OCI-LY7 (cell line): ENCODE measurements around the gene SH2D7. TPM values are rescaled to one million over a fixed set of nuclear protein-coding genes. Genes with fewer than 3 reads are reported as not detected.

Experiments used
- BruUV-seq: library from RNA; stranded (reverse); fragments of 400-500 nt; replicated peaks from 2 replicates; lab custom pipeline; 2021; lab: Mats Ljungman, UMichigan
- CTCF ChIA-PET: fragments of 300-600 bp; sonication (Branson Sonifier 250); formaldehyde crosslinking; loops from one replicate; lab custom pipeline; 2022; ENCODE audit warnings: antibody characterized with exemption; ENCODE audit not compliant: unreplicated experiment; lab: Charles Lee
- POLR2A ChIA-PET: fragments of 300-600 bp; sonication (Branson Sonifier 250); formaldehyde crosslinking; loops from one replicate; lab custom pipeline; 2022; ENCODE audit warnings: antibody characterized with exemption; lab: Charles Lee
- DNase-seq: peaks from one replicate; pipeline ENCODE4 v3.0.0-alpha.2; 2015; ENCODE audit warnings: low spot score
- H2AFZ ChIP-seq: fragments of 200-600 bp; sonication (generic), shearing (Covaris generic); 2 replicates; pipeline ENCODE4 v1.6.1; 2014; ENCODE audit warnings: mild to moderate bottlenecking, antibody characterized with exemption, low read length, moderate library complexity
- H3K27ac ChIP-seq: fragments of 200-600 bp; sonication (generic); 2 replicates; pipeline ENCODE4 v1.5.1; 2014; ENCODE audit warnings: mixed run types, low read depth, mild to moderate bottlenecking, moderate library complexity, low read length, inconsistent platforms; ENCODE audit not compliant: poor library complexity, severe bottlenecking
- H3K36me3 ChIP-seq: fragments of 200-600 bp; sonication (generic); 2 replicates; pipeline ENCODE4 v1.6.1; 2014; ENCODE audit warnings: mild to moderate bottlenecking, antibody characterized with exemption, low read length, moderate library complexity, mixed read lengths; ENCODE audit not compliant: insufficient read depth
- H3K4me1 ChIP-seq: fragments of 200-600 bp; sonication (generic); 2 replicates; pipeline ENCODE4 v1.5.1; 2014; ENCODE audit warnings: mild to moderate bottlenecking, low read length; ENCODE audit not compliant: insufficient read depth, poor library complexity, severe bottlenecking
- H3K4me2 ChIP-seq: fragments of 200-600 bp; sonication (generic); 2 replicates; pipeline ENCODE4 v1.6.1; 2014; ENCODE audit warnings: mild to moderate bottlenecking, low read length
- H3K4me3 ChIP-seq: fragments of 200-600 bp; sonication (generic); 2 replicates; pipeline ENCODE4 v1.5.1; 2014; ENCODE audit warnings: mild to moderate bottlenecking, low read depth, low read length; ENCODE audit not compliant: poor library complexity, severe bottlenecking
- H3K79me2 ChIP-seq: fragments of 200-600 bp; sonication (generic); 2 replicates; pipeline ENCODE4 v1.6.1; 2016; ENCODE audit warnings: low read depth, mild to moderate bottlenecking, low read length, moderate library complexity, mixed read lengths; ENCODE audit not compliant: insufficient read depth
- H3K9me2 ChIP-seq: fragments of 200-600 bp; sonication (generic); 2 replicates; pipeline ENCODE4 v1.6.1; 2016; ENCODE audit warnings: mild to moderate bottlenecking, low read length, mixed read lengths; ENCODE audit not compliant: insufficient read depth
- H3K9me3 ChIP-seq: fragments of 200-600 bp; sonication (generic); 2 replicates; pipeline ENCODE4 v1.6.1; 2014; ENCODE audit warnings: mild to moderate bottlenecking, mixed run types, low read length, mixed read lengths
- H4K20me1 ChIP-seq: fragments of 200-600 bp; sonication (generic); 2 replicates; pipeline ENCODE4 v1.6.1; 2014; ENCODE audit warnings: mild to moderate bottlenecking, antibody characterized with exemption, low read length, moderate library complexity, mixed read lengths; ENCODE audit not compliant: insufficient read depth
- EZH2phosphoT487 ChIP-seq: fragments of 200-600 bp; sonication (generic); IDR thresholded peaks from 2 replicates; pipeline ENCODE4 v1.6.1; 2018; ENCODE audit warnings: low read depth, borderline replicate concordance, mild to moderate bottlenecking, mixed run types, antibody characterized with exemption, low read length, moderate library complexity, mixed read lengths
- intact Hi-C: fragments of 100-400 bp; cut with micrococcal nuclease; formaldehyde crosslinking; loops from one replicate; pipeline ENCODE4 v1.10.0; 2022; ENCODE audit not compliant: unreplicated experiment
- total RNA-seq, 2 experiments: library from RNA; depleted of rRNA in 1 of 2; stranded (reverse); fragments of >200 nt in 1 of 2; shearing (Covaris generic) in 1 of 2; gene quantifications; 2 replicates each; pipeline ENCODE4 v1.2.3, GENCODE V29; 2014 to 2022
- TF ChIP-seq, protein P1 (sequence below): fragments of 200-600 bp; sonication (generic); conservative IDR thresholded peaks from 2 replicates; pipeline ENCODE4 v1.5.1; 2014; ENCODE audit warnings: mild to moderate bottlenecking, antibody characterized with exemption, low read length, moderate library complexity, mixed read lengths

Gene SH2D7
- total RNA-seq, 2 experiments from 2014 or later = not detected

GRCh38 chr15:78079298-78080087, 12.9 kb upstream of the SH2D7 start:
- no peak overlapping the region for H3K27ac ChIP-seq
- H3K9me2 ChIP-seq = no peaks in the 10 kb centered on the region
- H2AFZ ChIP-seq = no peak overlapping the region; the same call in 1 of the 2 replicates
- TF ChIP-seq, protein P1, sequence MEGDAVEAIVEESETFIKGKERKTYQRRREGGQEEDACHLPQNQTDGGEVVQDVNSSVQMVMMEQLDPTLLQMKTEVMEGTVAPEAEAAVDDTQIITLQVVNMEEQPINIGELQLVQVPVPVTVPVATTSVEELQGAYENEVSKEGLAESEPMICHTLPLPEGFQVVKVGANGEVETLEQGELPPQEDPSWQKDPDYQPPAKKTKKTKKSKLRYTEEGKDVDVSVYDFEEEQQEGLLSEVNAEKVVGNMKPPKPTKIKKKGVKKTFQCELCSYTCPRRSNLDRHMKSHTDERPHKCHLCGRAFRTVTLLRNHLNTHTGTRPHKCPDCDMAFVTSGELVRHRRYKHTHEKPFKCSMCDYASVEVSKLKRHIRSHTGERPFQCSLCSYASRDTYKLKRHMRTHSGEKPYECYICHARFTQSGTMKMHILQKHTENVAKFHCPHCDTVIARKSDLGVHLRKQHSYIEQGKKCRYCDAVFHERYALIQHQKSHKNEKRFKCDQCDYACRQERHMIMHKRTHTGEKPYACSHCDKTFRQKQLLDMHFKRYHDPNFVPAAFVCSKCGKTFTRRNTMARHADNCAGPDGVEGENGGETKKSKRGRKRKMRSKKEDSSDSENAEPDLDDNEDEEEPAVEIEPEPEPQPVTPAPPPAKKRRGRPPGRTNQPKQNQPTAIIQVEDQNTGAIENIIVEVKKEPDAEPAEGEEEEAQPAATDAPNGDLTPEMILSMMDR = no peak
- TF ChIP-seq EZH2phosphoT487 = no peak
- intact Hi-C loops = no loop called here
- DNase-seq = no peak
- H4K20me1 ChIP-seq = 0 out of 2 replicates have a peak, but pooled peaks cover 7% of the 10 kb centered on the region
- ChIA-PET POLR2A (interaction anchor here (0.5 to 2.1 kb wide), 7 partner anchors 9 to 1016 kb away, joined by 3 to 9 read pairs (median 3); partner anchors contain the start of gene DNAJA4), CTCF (interaction anchor here (0.6 kb wide), 1 partner anchor 78 kb away, joined by 3 read pairs; no protein-coding TSS in a partner anchor)
- peaks cover 29% of the 10 kb centered on the region for H3K4me1 ChIP-seq
- H3K79me2 ChIP-seq = peaks cover 27% of the 10 kb centered on the region
- peaks cover 4% of the 10 kb centered on the region; the same call in 1 of the 2 replicates for H3K36me3 ChIP-seq
- BruUV-seq = no TSS peak
- no peak overlapping the region for H3K4me3 ChIP-seq
- H3K9me3 ChIP-seq = no peaks in the 10 kb centered on the region
- no peak overlapping the region for H3K4me2 ChIP-seq

- Histone ChIP-seq H2AFZ (no peak overlapping the region), H3K4me1 (peaks cover 30% of the 10 kb centered on the region), H3K79me2 (peaks cover 21% of the 10 kb centered on the region), H3K27ac (no peak overlapping the region), H3K4me2 (no peak overlapping the region), H3K9me2 (no peaks in the 10 kb centered on the region), H3K4me3 (no peak overlapping the region), H3K36me3 (no peaks in the 10 kb centered on the region; the same call in 1 of the 2 replicates), H4K20me1 (0 out of 2 replicates have a peak, but pooled peaks cover 7% of the 10 kb centered on the region), H3K9me3 (no peaks in the 10 kb centered on the region)
- CTCF ChIA-PET = no interaction called here
- POLR2A ChIA-PET = interaction anchor here (0.6 to 1.1 kb wide), 3 partner anchors 8 to 184 kb away, joined by 3 read pairs; partner anchors contain the start of gene DNAJA4
- DNase-seq = no peak
- intact Hi-C loops = no loop called here
- no TSS peak for BruUV-seq
- no peak for TF ChIP-seq EZH2phosphoT487
- TF ChIP-seq, protein P1 = no peak
Measured at GRCh38 chr15:78080088-78080460, 12.3 kb upstream of the SH2D7 start.
